ENCODE results near the gene PSME3IP1. TPM values are rescaled to one million over a fixed set of nuclear protein-coding genes. Genes with fewer than 3 reads are reported as not detected.

PSME3IP1 gene
- total and polyA plus RNA-seq, 2 experiments from 2014 or later = 78.0 to 105 TPM

GRCh38 chr16:57196286-57196685 lies 10.4 kb upstream of the PSME3IP1 start (continued):
- no peak for TF ChIP-seq CTCF (conservative IDR thresholded peaks at IDR 0.05; ENCODE audit: low read depth in 2 of 2)

GRCh38 chr16:57194512-57194911 lies 8.7 kb upstream of the PSME3IP1 start:
- Histone ChIP-seq H3K36me3 (ENCODE audit: insufficient read depth) (no peaks in the 10 kb centered on the region), H3F3A (replicated peaks; ENCODE audit: low read depth) (no peaks in the 10 kb centered on the region), H3K4me1 (ENCODE audit: insufficient read depth) (peaks cover 4% of the 10 kb centered on the region; the same call in 1 of the 2 replicates), H3K9me2 (ENCODE audit: insufficient read depth) (no peaks in the 10 kb centered on the region), H2AFZ (no peak overlapping the region), H4K20me1 (replicated peaks; ENCODE audit: insufficient read depth) (peaks cover 25% of the 10 kb centered on the region), H3K27ac (ENCODE audit: low read depth) (no peak overlapping the region), H3K27me3 (ENCODE audit: insufficient read depth) (no peaks in the 10 kb centered on the region), H3K4me3 (no peak overlapping the region), H3K4me2 (no peak overlapping the region), H3K79me2 (replicated peaks; ENCODE audit: insufficient read depth) (peaks cover 98% of the 10 kb centered on the region)
- DNase-seq (ENCODE audit: low spot score) = no peak
- Mint-ChIP-seq H3K9me3 (peaks cover 7% of the 10 kb centered on the region; the same call in 2 of the 3 replicates), H3K4me3 (no peak overlapping the region), H3K4me1 (peaks cover 8% of the 10 kb centered on the region), H3K36me3 (ENCODE audit: low read depth) (peaks cover 13% of the 10 kb centered on the region), H3K27me3 (ENCODE audit: insufficient read depth, low read depth, poor library complexity) (no peaks in the 10 kb centered on the region), H3K27ac (no peak overlapping the region)
- no peak for ATAC-seq
- TF ChIP-seq ZNF114 (CRISPR knock-in tag; IDR thresholded peaks at IDR 0.05) = no peak
- no peak for TF ChIP-seq CTCF (conservative IDR thresholded peaks at IDR 0.05; ENCODE audit: low read depth in 2 of 2)
- no peak for TF ChIP-seq JUNB (IDR thresholded peaks at IDR 0.05; ENCODE audit: unreplicated experiment)
- no peak for TF ChIP-seq POLR2AphosphoS5 (IDR thresholded peaks at IDR 0.05; ENCODE audit: low read depth)

- H2AFZ ChIP-seq = no peak overlapping the region
- ATAC-seq = no peak
- TF ChIP-seq ZNF114 (CRISPR knock-in tag; IDR thresholded peaks at IDR 0.05) = no peak
- TF ChIP-seq ZNF462 (CRISPR knock-in tag; IDR thresholded peaks at IDR 0.05) = no peak
- no peak for TF ChIP-seq CREB1 (CRISPR knock-in tag; IDR thresholded peaks at IDR 0.05; ENCODE audit: low read depth)
- TF ChIP-seq JUNB (IDR thresholded peaks at IDR 0.05; ENCODE audit: unreplicated experiment) = no peak
- no peak for TF ChIP-seq EZH2 (IDR thresholded peaks at IDR 0.05; ENCODE audit: low read depth, unreplicated experiment)
These were observed 7.1 kb upstream of the PSME3IP1 start for GRCh38 chr16:57192720-57193486.

More at GRCh38 chr16:57192720-57193486, 7.1 kb upstream of the PSME3IP1 start:
- Mint-ChIP-seq H3K27me3 (ENCODE audit: insufficient read depth, low read depth, poor library complexity) (no peaks in the 10 kb centered on the region), H3K36me3 (ENCODE audit: low read depth) (no peaks in the 10 kb centered on the region), H3K9me3 (no peaks in the 10 kb centered on the region), H3K27ac (no peak overlapping the region), H3K4me1 (peaks cover 14% of the 10 kb centered on the region), H3K4me3 (no peak overlapping the region)
- Histone ChIP-seq H3K27ac (ENCODE audit: low read depth) (peak overlapping the region; percentile 16; the same call in 1 of the 2 replicates), H3K27me3 (ENCODE audit: insufficient read depth) (no peaks in the 10 kb centered on the region), H3K79me2 (replicated peaks; ENCODE audit: insufficient read depth) (peaks cover 98% of the 10 kb centered on the region), H3K4me3 (no peak overlapping the region), H3F3A (replicated peaks; ENCODE audit: low read depth) (no peaks in the 10 kb centered on the region), H3K36me3 (ENCODE audit: insufficient read depth) (no peaks in the 10 kb centered on the region), H3K4me1 (ENCODE audit: insufficient read depth) (peaks cover 4% of the 10 kb centered on the region), H3K4me2 (no peak overlapping the region), H3K9me2 (ENCODE audit: insufficient read depth) (no peaks in the 10 kb centered on the region), H4K20me1 (replicated peaks; ENCODE audit: insufficient read depth) (peaks cover 30% of the 10 kb centered on the region)
- no peak for DNase-seq (ENCODE audit: low spot score)

All from GM23338 (cell line).